Neural progenitor cell (in vitro differentiated cells): ENCODE results near the gene FYN. TPM values are rescaled to one million over a fixed set of nuclear protein-coding genes. Genes with fewer than 3 reads are reported as not detected.

ENCODE experiments used
- DNase-seq: peaks from one replicate; pipeline ENCODE4 v3.0.0-alpha.2; 2016; ENCODE audit warnings: low spot score
- H2AFZ ChIP-seq: fragments of 200-600 bp; sonication (generic); replicated peaks from 2 replicates; pipeline ENCODE4 v1.6.1; 2016; ENCODE audit warnings: antibody characterized with exemption
- H3F3A ChIP-seq: fragments of 200-600 bp; sonication (generic); 2 replicates; pipeline ENCODE4 v1.6.1; 2016; ENCODE audit warnings: antibody characterized with exemption, low read depth
- H3K27ac ChIP-seq: fragments of 200-600 bp; sonication (generic); 2 replicates; pipeline ENCODE4 v1.5.1; 2016; ENCODE audit warnings: mild to moderate bottlenecking
- H3K27me3 ChIP-seq: fragments of 200-600 bp; sonication (generic); 2 replicates; pipeline ENCODE4 v1.6.1; 2016; ENCODE audit warnings: mild to moderate bottlenecking, moderate library complexity
- H3K36me3 ChIP-seq: fragments of 200-600 bp; sonication (generic); 2 replicates; pipeline ENCODE4 v1.5.1; 2016
- H3K4me1 ChIP-seq: fragments of 200-600 bp; sonication (generic); 2 replicates; pipeline ENCODE4 v1.6.1; 2016; ENCODE audit warnings: mixed run types
- H3K4me2 ChIP-seq: fragments of 200-600 bp; sonication (generic); 2 replicates; pipeline ENCODE4 v1.6.1; 2016
- H3K4me3 ChIP-seq: fragments of 200-600 bp; sonication (generic); 2 replicates; pipeline ENCODE4 v1.5.1; 2016
- H3K79me2 ChIP-seq: fragments of 200-600 bp; sonication (generic); 2 replicates; pipeline ENCODE4 v1.6.1; 2016; ENCODE audit warnings: low read depth
- H3K9ac ChIP-seq: fragments of 200-600 bp; sonication (generic); 2 replicates; pipeline ENCODE4 v1.6.1; 2016
- H3K9me3 ChIP-seq: fragments of 200-600 bp; sonication (generic); 2 replicates; pipeline ENCODE4 v1.5.1; 2016; ENCODE audit warnings: low read depth
- H4K20me1 ChIP-seq: fragments of 200-600 bp; sonication (generic); 2 replicates; pipeline ENCODE4 v1.6.1; 2016; ENCODE audit warnings: low read depth
- H3K27ac Mint-ChIP-seq: 3 replicates; pipeline ENCODE4 v1.8.0; 2021; ENCODE audit warnings: mixed read lengths
- H3K27me3 Mint-ChIP-seq: 2 replicates; pipeline ENCODE4 v1.8.0; 2022; ENCODE audit warnings: low read depth, mild to moderate bottlenecking, inconsistent platforms, moderate library complexity, mixed read lengths; ENCODE audit not compliant: insufficient read depth
- H3K36me3 Mint-ChIP-seq: 3 replicates; pipeline ENCODE4 v1.8.0; 2021; ENCODE audit warnings: mixed read lengths
- H3K4me1 Mint-ChIP-seq: 3 replicates; pipeline ENCODE4 v1.8.0; 2021; ENCODE audit warnings: mixed read lengths
- H3K4me3 Mint-ChIP-seq: 3 replicates; pipeline ENCODE4 v1.8.0; 2021; ENCODE audit warnings: mild to moderate bottlenecking, moderate library complexity, mixed read lengths
- H3K9me3 Mint-ChIP-seq: 3 replicates; pipeline ENCODE4 v1.8.0; 2020; ENCODE audit warnings: mixed read lengths
- CTCF ChIP-seq: fragments of 200-600 bp; sonication (generic); IDR thresholded peaks from 2 replicates; pipeline ENCODE4 v1.5.1; 2017; ENCODE audit warnings: antibody characterized with exemption, mild to moderate bottlenecking
- EZH2 ChIP-seq: fragments of 200-600 bp; sonication (generic); IDR thresholded peaks from 2 replicates; pipeline ENCODE4 v1.6.1; 2017; ENCODE audit warnings: antibody characterized with exemption, mild to moderate bottlenecking, moderate library complexity
- EZH2phosphoT487 ChIP-seq: fragments of 200-600 bp; sonication (generic); IDR thresholded peaks from 2 replicates; pipeline ENCODE4 v1.6.1; 2017; ENCODE audit warnings: antibody characterized with exemption
- total RNA-seq: library from RNA; depleted of rRNA; stranded (reverse); fragments of >200 nt; gene quantifications from 2 replicates; pipeline ENCODE4 v1.2.3, GENCODE V29; 2015; ENCODE audit warnings: low replicate concordance

Gene FYN
- total RNA-seq, 1 donor from 2014 or later: 167 TPM

GRCh38 chr6:111796310-111796918 is 76.8 kb downstream of the FYN start:
- no peak overlapping the region for H3K4me2 ChIP-seq
- H3K36me3 ChIP-seq: no peaks in the 10 kb centered on the region
- DNase-seq: no peak
- no peak overlapping the region for H3K27ac ChIP-seq
- no peaks in the 10 kb centered on the region for H3K9me3 Mint-ChIP-seq
- H3K4me1 Mint-ChIP-seq: peaks cover 48% of the 10 kb centered on the region
- H3K36me3 Mint-ChIP-seq: peaks cover 14% of the 10 kb centered on the region
- H3K4me3 Mint-ChIP-seq: no peak overlapping the region
- TF ChIP-seq EZH2phosphoT487 (no peak), EZH2 (no peak), CTCF (no peak)
- H3K27me3 ChIP-seq: no peaks in the 10 kb centered on the region
- no peak overlapping the region for H3K4me3 ChIP-seq
- H3K27me3 Mint-ChIP-seq: peaks cover 4% of the 10 kb centered on the region
- H3K4me1 ChIP-seq: peaks cover 18% of the 10 kb centered on the region
- peaks cover 11% of the 10 kb centered on the region for H4K20me1 ChIP-seq
- H3K27ac Mint-ChIP-seq: no peak overlapping the region
- H3K79me2 ChIP-seq: peaks cover 11% of the 10 kb centered on the region
- no peak overlapping the region for H3K9ac ChIP-seq
- H3K9me3 ChIP-seq: no peaks in the 10 kb centered on the region
- H3F3A ChIP-seq: no peaks in the 10 kb centered on the region
- H2AFZ ChIP-seq: no peak overlapping the region

GRCh38 chr6:111795558-111795957 is 77.7 kb downstream of the FYN start:
- no peaks in the 10 kb centered on the region for H3K27me3 ChIP-seq
- no peak overlapping the region for H3K4me3 ChIP-seq
- peaks cover 15% of the 10 kb centered on the region for H3K4me1 ChIP-seq
- H2AFZ ChIP-seq: no peak overlapping the region
- Mint-ChIP-seq H3K27ac (no peak overlapping the region), H3K27me3 (peaks cover 4% of the 10 kb centered on the region), H3K4me1 (peaks cover 48% of the 10 kb centered on the region), H3K9me3 (no peaks in the 10 kb centered on the region), H3K4me3 (no peak overlapping the region), H3K36me3 (peaks cover 13% of the 10 kb centered on the region)
- no peak overlapping the region for H3K9ac ChIP-seq
- no peak overlapping the region for H3K4me2 ChIP-seq
- H3K79me2 ChIP-seq: peaks cover 16% of the 10 kb centered on the region
- no peaks in the 10 kb centered on the region for H3F3A ChIP-seq
- no peaks in the 10 kb centered on the region for H3K36me3 ChIP-seq
- peaks cover 15% of the 10 kb centered on the region for H4K20me1 ChIP-seq
- H3K9me3 ChIP-seq: no peaks in the 10 kb centered on the region
- no peak for TF ChIP-seq EZH2phosphoT487
- TF ChIP-seq EZH2: no peak
- no peak for TF ChIP-seq CTCF
- H3K27ac ChIP-seq: no peak overlapping the region
- DNase-seq: no peak

GRCh38 chr6:111794727-111795452 is 78.4 kb downstream of the FYN start:
- Mint-ChIP-seq H3K4me3 (no peak overlapping the region), H3K4me1 (peaks cover 48% of the 10 kb centered on the region)

More at GRCh38 chr6:111794727-111795452, 78.4 kb downstream of the FYN start:
- peaks cover 13% of the 10 kb centered on the region for H3K4me1 ChIP-seq
- peak overlapping the region; percentile 58 for H3K27ac Mint-ChIP-seq
- H3K9me3 ChIP-seq: no peaks in the 10 kb centered on the region
- H3K27ac ChIP-seq: no peak overlapping the region
- no peaks in the 10 kb centered on the region for H3K27me3 ChIP-seq
- H4K20me1 ChIP-seq: peaks cover 18% of the 10 kb centered on the region
- H2AFZ ChIP-seq: no peak overlapping the region
- H3K36me3 Mint-ChIP-seq: peaks cover 13% of the 10 kb centered on the region
- no peak overlapping the region for H3K9ac ChIP-seq
- H3K27me3 Mint-ChIP-seq: peaks cover 4% of the 10 kb centered on the region
- H3F3A ChIP-seq: no peaks in the 10 kb centered on the region
- peaks cover 19% of the 10 kb centered on the region for H3K79me2 ChIP-seq
- no peaks in the 10 kb centered on the region for H3K9me3 Mint-ChIP-seq
- TF ChIP-seq EZH2phosphoT487 (no peak), CTCF (no peak), EZH2 (no peak)
- no peaks in the 10 kb centered on the region for H3K36me3 ChIP-seq
- H3K4me2 ChIP-seq: no peak overlapping the region
- no peak for DNase-seq
- H3K4me3 ChIP-seq: no peak overlapping the region
